Posterior vena cava (tissue), 2 donors: Measurements from ENCODE around the gene ADIPOR2. TPM values are rescaled to one million over a fixed set of nuclear protein-coding genes. Genes with fewer than 3 reads are reported as not detected.
"Not testable (repeated sequence)": the region's sequence is repeated elsewhere in the genome, so short reads cannot be mapped to it uniquely, and the experiment has no call there.

Source experiments
- DNase-seq: peaks from one replicate; pipeline ENCODE4 v3.0.0-alpha.2; 2020; ENCODE audit warnings: low spot score
- intact Hi-C, 2 donors: fragments of 100-400 bp; cut with DNase I; formaldehyde crosslinking; loops; one replicate each; pipeline versions ENCODE4 v1.14.1 to v1.14.2; 2022 to 2023
- total RNA-seq, 2 donors: library from RNA; stranded (reverse); fragmentation: NEBNext Ultra II Directional; extraction: Animal tissue kit (Norgen Biotek cat#: 25700); gene quantifications; one replicate each; pipeline ENCODE4 v1.2.1, GENCODE V29; 2021
- donor health status: DM: yes; HTN: yes; CAD: no.
- donor health status: DM: yes; HTN: yes; CAD: no.

ADIPOR2 gene
- total RNA-seq, 2 donors from 2014 or later = 31.9 to 40.1 TPM

DNA sequence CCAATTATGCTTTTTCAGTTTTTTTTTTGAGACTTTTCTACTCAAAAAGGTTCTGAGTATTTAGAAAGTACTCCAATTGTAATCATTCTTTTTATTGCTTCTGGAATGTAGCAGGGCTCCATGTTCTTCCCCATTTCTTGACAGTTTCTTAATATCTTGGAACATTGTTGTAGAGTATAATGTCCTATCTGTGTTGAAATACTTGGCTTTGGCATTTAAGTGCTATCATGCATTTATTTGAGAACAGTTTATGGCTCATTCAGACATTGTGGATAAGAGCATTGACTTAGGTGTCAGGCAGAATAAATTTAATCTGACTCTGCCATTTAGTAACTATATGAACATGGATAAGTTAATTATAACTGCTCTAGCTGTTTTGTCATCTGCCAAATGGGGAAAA, 28.3 kb downstream of the ADIPOR2 start:
- intact Hi-C loops = no loop called here
- DNase-seq = no peak

DNA sequence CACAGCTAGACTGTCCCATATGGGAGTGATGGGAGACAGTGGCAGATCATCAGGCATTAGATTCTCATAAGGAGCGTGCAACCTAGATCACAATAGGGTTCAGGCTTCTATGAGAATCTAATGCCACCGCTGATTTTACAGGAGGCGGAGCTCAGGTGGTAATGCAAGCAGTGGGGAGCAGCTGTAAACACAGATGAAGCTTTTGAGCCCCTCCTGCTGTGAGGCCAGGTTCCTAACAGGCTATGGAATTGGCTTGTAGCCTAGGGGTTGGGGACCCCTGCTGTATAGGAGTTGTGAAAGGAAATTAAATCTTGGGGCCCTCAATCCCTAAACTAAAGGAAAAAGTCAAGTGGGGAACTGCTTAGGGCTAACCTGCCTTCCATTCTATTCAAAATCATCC, 29.6 kb downstream of the ADIPOR2 start:
- intact Hi-C loops = no loop called here
- no peak for DNase-seq

DNA sequence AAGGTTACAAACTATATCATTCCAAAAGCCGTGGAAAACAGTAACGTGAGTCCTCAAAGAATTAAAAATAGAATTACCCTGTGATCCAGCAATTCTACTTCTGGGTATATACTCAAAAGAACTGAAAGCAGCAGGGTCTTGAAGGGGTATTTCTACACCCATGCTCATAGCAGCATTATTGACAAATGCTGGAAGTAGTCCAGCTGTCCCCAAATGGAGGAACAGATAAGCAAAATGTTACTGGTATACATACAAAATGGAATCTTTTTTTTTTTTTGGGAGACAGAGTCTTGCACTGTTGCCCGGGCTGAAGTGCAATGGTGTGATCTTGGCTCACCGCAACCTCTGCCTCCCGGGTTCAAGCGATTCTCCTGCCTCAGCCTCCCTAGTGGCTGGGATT, 32.9 kb downstream of the ADIPOR2 start:
- DNase-seq = no peak

DNA sequence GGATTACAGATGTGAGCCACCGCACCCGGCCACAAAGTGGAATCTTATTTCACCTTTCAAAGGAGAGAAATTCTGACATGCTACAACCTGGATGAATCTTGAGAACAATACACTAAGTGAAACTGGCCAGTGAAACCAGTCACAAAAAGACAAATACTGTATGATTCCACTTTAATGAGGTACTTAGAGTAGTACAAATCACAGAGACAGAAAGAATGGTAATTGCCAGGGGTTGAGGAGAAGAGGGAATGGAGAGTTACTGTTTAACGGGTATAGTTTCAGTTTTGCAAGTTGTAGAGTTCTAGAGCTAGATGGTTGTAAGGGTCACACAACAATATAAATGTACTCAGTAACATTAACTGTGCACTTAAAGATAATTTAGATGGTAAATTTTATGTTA, 33.4 kb downstream of the ADIPOR2 start:
- intact Hi-C loops = no loop called here
- no peak for DNase-seq

More for the DNA sequence above, 32.9 kb downstream of the ADIPOR2 start:
- intact Hi-C loops = no loop called here

DNA sequence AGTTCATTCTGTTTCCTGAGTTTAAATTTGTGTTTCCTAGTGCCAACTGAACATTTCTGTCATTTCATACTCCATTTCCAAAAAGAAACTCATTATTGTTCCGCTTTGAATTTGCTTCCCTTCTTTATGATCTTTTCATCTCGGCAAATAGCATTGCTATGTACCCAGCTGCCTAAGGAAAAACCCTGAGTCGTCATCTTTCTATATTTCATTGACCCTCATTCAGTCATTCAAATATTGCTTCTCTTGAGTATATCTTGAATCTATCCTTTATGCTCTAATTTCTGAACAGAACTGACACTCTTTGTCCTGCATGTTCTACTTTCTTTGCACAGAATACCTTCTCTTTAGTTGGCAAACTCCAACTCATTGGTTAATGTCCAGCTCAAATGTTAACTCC, 35.9 kb downstream of the ADIPOR2 start:
- intact Hi-C loops = no loop called here
- no peak for DNase-seq

DNA sequence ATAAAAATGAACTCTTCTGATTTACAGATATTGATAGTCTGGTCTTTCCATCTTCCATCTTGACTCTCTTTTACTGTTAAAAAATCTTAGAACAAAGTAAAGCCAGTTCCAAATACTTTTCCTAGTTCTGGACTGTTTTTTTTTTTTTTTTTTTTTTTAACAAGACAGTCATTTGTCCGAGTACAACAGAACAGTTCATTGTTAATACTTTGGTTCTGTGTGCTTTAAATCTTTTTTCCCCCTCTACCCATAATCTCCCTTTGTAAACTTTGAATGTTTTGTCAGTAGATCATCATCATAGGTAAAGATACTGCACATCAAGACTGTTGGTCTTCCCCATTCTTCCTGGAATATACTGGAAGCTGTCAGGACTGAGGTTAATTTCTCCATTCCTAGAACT, 38.0 kb downstream of the ADIPOR2 start:
- DNase-seq = no peak
- intact Hi-C loops = no loop called here

DNA sequence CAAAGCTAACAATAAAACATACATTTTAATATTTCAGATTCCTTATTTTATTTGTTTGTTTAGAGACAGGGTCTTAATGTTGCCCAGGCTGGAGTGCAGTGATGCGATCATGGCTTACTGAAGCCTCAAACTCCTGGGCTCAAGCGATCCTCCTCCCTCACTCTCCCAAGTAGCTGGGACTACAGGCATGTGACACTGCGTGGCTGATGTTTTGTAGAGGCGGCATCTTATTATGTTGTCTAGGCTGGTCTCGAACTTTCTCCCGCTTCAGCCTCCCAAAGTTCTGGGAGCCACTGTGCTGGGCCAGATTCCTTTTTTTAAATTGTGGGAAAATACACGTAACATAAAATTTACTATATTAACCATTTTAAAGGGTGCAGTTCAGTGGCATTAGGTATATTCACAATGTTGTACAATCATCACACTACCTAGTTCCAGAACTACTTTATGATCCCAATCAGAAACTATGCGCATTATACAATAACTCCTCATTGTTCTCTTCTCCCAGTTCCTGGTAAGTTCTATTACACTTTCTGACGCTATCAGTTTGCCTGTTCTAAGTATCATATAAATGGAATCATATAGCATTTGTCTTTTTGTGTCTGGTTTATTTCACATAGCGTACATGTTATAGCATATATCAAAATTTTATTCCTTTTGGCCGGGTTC, 40.3 kb downstream of the ADIPOR2 start:
- no peak for DNase-seq
- intact Hi-C loops = no loop called here

DNA sequence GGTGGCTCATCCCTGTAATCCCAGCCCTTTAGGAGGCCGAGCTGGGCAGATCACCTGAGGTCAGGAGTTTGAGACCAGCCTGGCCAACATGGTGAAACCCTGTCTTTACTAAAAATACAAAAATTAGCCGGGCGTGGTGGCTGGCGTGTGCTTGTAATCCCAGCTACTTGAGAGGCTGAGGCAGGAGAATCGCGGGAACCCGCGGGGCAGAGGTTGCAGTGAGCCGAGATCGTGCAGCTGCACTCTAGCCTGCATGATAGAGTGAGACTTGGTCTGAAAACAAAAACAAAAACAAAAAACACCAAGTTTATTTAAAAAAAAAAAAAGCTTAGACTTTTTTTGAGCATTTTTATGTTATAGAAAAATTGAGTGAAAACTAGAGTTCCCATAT, 40.8 kb downstream of the ADIPOR2 start:
- DNase-seq, intact Hi-C loops: not testable (repeated sequence)

DNA sequence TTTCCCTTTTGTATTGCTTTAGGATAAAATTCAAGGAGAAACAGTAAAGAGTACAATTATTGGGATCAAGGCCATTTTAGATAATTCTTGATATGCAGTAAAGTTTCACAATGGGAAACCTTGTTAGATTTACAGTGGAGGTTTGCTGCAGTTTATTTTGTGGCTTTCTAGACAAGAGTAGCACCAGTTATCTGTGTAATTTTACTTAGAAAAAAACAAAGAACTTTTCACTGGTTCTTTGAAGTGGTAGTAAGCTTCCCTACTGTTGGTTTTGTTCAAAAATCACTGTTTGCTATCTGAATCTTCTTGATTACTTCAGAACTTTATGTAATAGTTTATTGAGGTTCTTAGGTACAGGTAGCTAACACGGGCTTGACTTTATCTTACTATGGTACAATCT, 42.0 kb downstream of the ADIPOR2 start:
- no peak for DNase-seq
- intact Hi-C loops = no loop called here

DNA sequence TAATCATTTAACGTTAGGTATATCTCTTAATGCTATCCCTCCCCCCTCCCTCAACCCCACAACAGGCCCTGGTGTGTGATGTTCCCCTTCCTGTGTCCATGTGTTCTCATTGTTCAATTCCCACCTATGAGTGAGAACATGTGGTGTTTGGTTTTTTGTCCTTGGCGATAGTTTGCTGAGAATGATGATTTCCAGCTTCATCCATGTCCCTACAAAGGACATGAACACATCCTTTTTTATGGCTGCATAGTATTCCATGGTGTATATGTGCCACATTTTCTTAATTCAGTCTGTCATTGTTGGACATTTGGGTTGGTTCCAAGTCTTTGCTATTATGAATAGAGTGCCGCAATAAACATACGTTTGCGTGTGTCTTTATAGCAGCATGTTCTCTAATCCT, 42.8 kb downstream of the ADIPOR2 start:
- intact Hi-C loops, DNase-seq: not testable (repeated sequence)

DNA sequence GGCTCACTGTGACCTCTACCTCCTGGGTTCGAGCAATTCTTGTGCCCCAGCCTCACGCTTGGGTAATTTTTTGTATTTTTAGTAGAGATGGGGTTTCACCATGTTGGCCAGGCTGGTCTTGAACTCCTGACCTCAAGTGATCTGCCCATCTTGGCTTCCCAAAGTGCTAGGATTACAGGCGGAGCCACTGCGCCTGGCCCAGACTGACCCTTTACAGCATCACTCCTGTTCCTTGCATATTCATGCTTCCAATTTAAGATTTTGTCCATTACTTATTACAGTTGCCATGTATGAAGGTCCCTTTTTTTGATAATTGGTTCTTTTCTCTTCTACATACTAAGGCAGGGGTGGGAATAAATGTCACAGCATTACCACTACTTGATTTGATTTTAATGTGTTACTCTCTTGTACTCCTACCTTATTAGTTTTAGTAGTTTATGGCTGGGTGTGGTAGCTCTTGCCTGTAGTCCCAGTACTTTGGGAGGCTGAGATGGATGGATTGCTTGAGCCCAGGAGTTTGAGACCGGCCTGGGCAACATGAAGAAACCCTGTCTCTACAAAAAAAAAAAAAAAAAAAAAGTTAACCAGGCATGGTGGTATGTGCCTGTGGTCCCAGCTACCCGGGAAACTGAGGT, 46.9 kb downstream of the ADIPOR2 start:
- intact Hi-C loops = no loop called here

DNA sequence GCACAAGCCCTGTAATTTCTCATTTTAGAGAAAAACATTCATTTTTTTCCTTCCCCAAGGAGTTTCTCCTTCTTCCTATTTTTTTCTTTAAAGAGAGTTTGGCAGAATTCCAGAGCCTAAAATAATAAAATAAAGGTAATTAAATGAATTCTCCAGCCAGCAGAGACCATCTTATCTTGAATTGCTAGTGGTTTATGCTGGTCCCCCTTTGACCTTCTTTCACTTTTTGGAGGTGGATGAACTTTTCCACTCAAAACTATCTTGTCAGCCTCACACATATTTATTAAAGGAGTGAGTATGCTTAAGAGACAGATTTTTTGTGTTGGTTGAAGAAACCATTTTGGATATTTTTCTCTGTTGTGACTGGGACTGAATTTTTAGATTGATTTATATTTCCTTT, 47.6 kb downstream of the ADIPOR2 start:
- no peak for DNase-seq
- intact Hi-C loops = no loop called here

More for the DNA sequence above, 46.9 kb downstream of the ADIPOR2 start:
- DNase-seq = no peak

DNA sequence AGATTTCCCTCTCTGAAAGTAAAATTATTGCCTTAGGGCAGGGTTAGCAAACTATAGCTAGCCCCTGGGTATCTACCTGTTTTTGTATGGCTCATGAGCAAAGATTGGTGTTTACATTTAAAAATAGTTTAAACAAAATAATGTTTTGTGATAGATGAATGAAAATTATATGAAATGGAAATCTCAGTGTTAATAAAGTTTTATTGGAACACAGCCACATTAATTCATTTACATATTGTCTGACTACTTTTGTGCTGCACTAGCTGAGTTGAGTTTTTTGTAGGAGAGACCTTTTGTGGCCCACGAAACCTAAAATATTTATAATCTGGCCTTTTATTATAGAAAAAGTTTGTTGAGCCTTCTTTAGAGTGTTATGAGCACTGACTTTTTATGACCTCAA, 48.5 kb downstream of the ADIPOR2 start:
- intact Hi-C loops = no loop called here
- DNase-seq = no peak

DNA sequence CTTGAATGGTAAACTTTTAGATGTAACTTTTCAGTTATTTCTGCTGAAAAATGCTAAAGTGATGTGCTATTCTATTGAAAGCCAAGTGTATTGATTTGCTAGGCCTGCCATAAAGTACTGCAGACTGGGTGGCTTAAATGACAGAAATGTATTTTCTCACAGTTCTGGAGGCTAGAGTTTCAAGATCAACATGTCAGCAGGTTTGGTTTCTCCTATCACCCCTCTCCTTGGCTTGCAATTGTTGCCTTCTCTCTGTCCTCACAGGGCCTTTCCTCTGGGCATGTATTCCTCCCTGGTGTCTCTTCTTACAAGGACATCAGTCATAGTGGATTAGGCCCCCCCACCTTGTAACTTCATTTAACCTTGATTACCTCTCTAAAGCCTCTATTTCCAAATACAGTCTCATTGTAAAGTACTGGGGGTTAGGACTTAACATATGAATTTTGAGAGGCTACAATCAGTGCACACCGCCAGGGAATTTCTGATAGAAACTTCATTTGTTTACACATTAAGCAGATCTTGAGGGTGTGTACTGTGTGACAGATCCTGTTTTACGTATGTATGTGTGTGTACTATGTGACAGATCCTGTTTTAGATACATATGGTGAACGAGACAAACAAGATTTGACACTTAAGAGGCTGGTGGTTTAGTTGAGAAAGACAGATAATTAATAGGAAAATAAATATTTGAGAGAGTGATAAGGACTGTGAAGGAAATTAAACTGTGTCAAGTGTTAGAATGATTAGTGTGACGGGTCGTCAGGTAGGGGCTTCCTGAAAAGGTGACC, 49.5 kb downstream of the ADIPOR2 start:
- intact Hi-C loops = no loop called here

DNA sequence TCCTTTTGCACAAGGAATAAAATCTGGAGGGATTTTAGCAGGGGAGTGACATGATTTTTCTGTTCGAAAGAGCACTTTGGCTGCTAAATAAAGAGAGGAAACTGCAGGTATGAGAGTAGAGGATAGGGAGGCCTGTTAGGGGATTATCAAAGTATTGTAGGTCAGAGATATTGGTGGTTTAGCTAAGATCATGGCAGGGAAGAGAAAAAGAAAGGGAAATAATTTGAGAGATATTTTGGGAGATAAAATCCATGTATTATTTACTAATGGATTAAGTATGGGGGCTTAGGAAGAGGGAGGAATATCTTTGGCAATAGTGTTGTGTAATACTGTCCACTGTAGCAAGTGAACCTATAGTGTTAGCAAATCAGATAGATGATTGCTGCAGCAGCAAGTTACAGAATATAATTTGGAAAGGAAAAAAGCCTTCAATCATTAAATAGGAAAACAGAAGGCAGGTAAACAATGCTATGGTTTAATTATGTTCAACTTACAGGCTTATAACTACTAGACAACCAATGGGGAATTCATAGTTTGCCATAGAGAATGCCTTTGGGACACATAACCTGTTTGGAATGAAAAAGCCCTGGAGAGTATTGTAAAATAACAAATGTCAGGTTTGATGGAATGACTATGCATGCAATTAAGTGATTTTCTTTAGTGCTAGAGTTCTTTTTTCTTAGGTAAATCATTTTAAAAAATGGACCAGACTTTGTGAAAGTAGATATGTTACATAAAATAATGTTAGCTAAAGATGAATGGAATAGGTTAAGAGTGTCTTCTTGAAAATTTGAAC, 50.5 kb downstream of the ADIPOR2 start:
- no peak for DNase-seq

More for the DNA sequence above, 49.5 kb downstream of the ADIPOR2 start:
- no peak for DNase-seq

DNA sequence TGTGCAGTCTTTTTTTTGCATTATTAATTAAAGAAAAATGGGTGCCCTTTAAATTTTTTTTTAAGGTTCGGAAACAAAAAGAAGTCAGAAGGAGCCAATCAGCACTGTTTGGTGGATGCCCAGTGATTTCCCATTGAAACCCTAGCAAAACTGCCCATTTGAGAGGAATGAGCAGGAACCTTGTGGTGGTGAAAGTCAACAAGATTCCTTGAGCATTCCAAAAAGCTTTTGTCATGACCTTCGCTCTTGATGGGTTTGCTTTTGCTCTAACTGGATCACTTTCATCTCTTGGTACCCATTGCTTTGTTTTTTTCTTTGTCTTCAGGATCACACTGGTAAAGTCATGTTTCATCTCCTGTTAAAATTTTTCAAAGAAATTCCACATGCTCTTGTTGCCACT, 54.1 kb downstream of the ADIPOR2 start:
- intact Hi-C loops = no loop called here
- no peak for DNase-seq

More for the DNA sequence above, 50.5 kb downstream of the ADIPOR2 start:
- intact Hi-C loops = no loop called here

DNA sequence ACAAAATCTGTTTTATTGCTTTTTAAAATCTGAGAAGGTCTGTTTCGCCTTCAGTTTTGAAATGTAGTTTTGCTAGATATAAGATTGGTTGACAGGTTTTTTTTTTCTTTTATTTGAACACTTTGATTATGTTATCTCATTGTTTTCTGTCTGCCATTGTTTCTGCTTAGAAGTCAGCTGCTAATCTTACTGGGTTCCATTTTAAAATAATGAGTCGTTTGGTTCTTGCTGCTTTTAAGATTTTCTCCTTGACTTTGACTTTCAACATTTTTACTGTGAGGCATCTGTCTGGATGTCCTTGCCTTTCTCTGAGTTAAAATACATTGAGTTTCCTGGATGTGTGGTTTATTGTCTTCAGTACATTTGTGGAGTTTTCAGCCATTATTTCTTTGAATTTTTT, 56.7 kb downstream of the ADIPOR2 start:
- DNase-seq = no peak
- intact Hi-C loops = no loop called here

DNA sequence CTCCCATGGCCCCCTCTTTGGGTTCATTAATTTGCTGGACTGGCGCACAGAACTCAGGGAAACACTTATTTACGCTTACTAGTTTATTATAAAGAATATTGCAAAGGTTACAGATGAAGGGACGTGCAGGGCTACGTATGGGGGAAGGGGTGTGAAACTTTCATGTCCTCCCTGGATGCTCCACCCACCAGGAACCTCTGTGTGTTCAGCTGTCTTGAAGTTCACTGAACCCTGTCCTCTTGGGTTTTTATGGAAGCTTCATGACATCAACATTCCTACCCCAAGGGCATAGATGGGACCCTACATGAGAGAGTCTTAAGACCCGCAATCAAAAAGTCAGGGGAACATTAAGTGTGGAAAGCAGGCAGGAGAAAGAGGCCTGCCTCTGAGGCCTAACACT, 58.1 kb downstream of the ADIPOR2 start:
- no peak for DNase-seq
- intact Hi-C loops = no loop called here

DNA sequence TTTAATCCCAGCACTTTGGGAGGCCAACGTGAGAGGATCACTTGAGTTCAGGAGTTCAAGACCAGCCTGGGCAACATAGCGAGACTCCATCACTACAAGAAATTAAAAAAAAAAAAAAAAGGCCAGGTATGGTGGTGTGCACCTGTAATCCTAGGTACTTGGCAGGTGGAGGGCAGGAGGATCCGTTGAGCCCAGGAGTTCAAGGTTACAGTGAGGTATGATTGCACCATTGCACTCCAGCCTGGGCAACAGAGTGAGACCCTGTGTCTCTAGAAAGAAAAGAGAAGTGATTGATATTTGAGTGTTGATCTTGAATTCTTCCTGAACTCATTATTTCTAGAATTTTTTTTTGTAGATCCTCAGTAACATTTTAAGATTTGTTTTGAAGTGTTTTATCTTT, 59.4 kb downstream of the ADIPOR2 start:
- no peak for DNase-seq
- intact Hi-C loops = no loop called here

DNA sequence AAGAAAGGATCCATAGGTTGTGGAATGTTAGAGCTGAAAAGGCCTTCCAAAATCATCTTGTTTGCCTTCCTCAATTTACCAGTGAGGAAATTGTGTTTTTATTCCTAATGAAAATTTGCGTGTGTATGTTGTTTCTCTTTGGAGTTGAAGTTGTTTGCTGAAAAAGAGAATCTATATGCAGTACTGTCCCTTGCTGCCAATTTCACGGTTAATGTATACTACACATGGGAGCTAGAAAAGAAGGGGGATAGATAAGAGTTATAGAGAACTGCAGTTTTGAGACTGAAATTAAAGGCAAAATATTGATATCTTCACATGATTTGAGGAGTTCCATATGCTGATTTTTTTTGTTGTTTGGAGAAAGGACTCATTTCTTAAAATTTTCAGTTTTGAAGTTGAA, 67.5 kb downstream of the ADIPOR2 start:
- no peak for DNase-seq
- intact Hi-C loops = no loop called here
